SH-SY5Y (cell line): ENCODE data around the gene RAF1.

Experiments
- GATA2 ChIP-seq: IDR thresholded peaks from 2 replicates; pipeline ENCODE4 v1.6.1; 2011; ENCODE audit warnings: mild to moderate bottlenecking, low read depth, low read length
- GATA3 ChIP-seq: IDR thresholded peaks from 2 replicates; pipeline ENCODE4 v1.6.1; 2011; ENCODE audit warnings: low read depth, mild to moderate bottlenecking, low read length, moderate library complexity

RAF1 gene

DNA sequence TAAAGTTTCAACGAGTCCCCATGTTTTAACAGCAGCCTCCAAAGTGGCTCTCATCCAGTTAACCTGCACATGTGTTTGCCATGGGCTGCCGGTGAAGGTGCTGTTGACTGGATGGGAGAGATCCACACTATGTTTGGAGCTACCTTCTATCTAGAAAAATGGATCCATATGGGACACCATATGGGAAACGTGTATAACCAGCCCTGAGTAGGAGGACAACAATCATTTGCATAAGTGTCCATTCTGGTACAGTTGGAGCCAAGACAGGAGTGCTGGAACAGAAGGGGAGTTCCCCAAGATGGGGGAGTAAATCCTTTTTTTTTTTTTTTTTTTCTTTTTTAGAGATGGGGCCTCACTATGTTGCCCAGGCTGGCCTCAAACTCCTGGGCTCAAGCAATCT lies 70.4 kb downstream of the RAF1 start:
- TF ChIP-seq GATA3 (no peak), GATA2 (no peak)

GRCh38 chr3:12591997-12592715 lies 71.8 kb downstream of the RAF1 start:
- TF ChIP-seq GATA3 (no peak), GATA2 (no peak)

GRCh38 chr3:12591456-12591855 lies 72.5 kb downstream of the RAF1 start:
- TF ChIP-seq GATA2 (no peak), GATA3 (no peak)

GRCh38 chr3:12590096-12590495 lies 73.8 kb downstream of the RAF1 start:
- no peak for TF ChIP-seq GATA3
- TF ChIP-seq GATA2, result no peak

DNA sequence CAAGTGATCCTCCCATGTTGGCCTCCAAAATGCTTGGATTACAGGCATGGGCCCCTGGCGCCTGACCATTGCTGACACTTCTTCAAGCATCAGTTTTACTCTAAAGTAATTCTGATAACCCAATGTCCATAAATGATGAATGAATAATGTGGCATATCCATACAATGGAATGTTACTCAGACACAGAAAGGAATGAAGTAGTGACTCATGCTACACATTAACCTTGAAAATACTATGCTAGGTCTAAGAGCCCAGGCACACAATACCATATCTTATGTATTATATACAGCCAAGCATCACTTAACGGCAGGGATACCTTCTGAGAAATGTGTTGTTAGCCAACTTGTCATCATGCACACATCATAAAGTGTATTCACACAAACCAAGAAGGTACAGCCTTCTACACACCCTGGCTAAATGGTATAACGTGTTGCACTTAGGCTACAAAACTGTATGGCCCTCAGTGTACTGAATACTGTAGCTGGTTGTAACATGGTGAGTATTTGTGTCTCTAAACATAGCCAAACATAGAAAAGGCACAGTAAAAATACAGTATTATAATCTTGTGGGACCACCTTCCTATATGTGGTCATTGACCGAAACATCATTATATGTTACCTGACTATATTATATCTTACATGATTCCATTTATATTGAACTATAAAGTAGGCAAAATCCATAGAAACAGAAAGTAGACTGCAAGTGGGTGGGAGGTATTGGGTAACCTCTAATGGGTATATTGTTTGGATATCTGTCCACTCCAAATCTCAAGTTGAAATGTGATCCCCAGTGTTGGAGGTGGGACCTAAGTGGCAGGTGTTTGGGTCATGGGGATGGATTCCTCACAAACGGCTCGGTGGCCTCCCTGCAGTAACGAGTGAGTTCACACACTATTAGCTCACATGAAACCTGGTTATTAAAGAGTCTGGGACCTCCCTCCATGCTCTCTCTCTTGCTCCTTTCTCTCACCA lies 75.6 kb downstream of the RAF1 start:
- TF ChIP-seq GATA2, result no peak
- TF ChIP-seq GATA3, result no peak

GRCh38 chr3:12586403-12586802 lies 77.5 kb downstream of the RAF1 start:
- no peak for TF ChIP-seq GATA3
- TF ChIP-seq GATA2, result no peak

DNA sequence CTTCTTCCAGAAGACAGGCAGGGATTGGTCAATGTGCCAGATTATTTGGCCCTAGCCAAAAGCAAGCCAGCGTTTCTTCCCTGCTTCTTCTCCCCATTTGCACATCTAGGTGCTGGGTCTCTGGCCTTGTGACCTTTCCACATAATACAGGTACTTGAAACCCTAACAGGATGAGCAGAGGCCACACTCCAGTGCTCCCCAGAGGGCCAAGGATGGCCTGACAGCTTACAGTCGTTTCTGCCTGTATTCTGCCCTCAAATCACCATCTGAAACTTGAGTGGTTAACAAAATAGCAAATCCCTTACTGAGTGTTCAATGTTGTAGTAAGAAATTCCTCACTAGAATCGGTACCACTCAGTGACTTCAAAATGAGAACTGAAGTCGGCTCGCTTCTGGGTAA lies 77.9 kb downstream of the RAF1 start:
- no peak for TF ChIP-seq GATA3
- TF ChIP-seq GATA2, result no peak

GRCh38 chr3:12585181-12585580 lies 78.7 kb downstream of the RAF1 start:
- TF ChIP-seq GATA2 (no peak), GATA3 (no peak)

DNA sequence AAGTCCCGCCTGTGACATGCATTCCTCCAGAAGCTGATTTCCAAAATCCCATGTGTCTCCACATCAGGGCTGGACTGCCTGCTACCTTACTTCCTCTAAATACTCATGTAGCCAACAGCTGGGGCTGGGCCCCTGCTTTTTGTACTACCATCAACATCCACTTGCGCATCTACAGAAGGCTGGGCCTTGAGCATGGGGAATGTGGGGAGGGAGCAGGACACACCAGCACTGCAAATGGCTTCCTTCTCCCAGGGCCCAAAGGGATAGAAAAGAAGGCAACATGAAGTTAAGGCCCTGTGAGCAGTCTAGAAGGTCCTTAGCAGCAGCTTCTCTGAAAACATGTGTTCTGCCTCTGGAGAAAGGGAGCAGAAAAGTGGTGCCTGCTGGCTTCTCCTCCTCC lies 79.8 kb downstream of the RAF1 start:
- TF ChIP-seq GATA3 (no peak), GATA2 (no peak)

DNA sequence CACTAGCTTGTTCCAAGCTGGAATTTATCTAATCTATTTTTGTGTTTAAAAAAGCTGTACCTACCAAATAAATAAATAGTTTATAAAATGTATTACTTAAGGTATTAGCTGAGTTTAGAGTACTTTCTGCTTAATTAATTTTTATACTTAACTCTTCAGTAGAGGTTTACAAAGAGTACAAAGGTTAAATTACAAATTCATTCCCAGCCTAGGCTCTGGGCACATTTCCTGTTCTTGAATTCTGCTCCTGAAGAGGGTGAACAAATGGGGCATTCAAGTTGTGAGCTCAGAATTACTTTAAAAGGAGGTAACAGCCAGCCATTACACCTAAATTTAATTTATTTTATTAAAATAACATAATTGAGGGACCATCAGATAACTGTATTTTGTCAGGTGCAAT lies 80.6 kb downstream of the RAF1 start:
- TF ChIP-seq GATA3, result no peak
- no peak for TF ChIP-seq GATA2

- TF ChIP-seq GATA3 (no peak), GATA2 (no peak)
Observed at GRCh38 chr3:12582730-12583129, 81.2 kb downstream of the RAF1 start.

DNA sequence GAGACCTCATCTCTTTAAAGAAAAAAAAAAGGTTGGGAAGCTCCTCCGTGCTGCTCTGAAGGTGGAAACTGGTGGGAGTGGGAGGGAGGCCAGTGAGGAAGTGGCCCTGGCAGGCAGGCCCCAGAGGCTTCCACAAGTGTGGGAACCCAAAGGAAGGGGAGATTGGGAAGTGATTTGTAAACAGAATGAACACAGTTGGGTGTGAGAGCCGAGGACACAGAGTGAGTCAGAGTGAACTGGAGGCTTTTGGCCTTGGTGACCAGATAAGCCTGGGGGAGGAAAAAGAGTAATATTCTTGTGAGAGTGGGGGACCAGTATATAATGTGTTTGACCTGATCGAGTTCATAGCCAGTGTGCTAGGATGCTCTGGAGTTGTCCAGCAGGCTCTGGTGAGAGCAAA lies 84.0 kb downstream of the RAF1 start:
- TF ChIP-seq GATA3 (no peak), GATA2 (no peak)

DNA sequence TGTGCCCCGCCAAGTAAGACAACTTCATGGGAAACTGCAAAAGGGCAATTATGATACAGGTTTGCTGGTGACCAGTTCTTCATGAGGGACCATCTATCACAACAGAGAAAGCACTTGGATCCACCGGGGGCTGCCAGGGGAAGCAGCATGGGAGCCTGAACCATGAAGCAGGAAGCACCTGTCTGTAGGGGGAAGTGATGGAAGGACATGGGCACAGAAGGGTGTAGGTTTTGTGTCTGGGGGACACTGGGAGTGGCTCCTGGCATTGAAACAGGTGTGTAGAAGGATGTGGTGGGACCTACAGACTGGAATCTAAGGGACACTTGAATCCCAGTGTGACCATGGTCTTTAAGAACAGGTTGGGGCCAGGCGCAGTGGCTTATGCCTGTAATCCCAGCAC lies 84.5 kb downstream of the RAF1 start:
- TF ChIP-seq GATA2 (no peak), GATA3 (no peak)

DNA sequence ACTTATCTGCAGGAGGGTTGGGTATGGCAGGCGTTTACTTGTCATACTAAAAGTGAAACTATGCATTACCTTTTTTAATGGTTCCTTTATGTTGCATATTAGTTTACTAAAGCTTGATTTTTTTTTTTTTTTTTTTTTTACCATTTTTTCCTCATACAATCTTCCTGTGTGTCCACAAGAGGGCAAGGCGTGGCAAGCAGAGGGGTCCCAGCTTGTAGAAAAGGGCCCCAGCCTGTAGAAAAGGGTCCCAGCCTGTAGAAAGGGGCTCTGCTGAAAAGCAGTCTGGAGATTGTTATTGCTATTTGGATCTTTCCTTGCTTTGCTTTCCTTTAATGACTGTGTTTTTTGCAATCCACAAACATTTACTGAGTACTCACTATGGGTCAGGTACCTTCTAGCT lies 85.2 kb downstream of the RAF1 start:
- TF ChIP-seq GATA2 (no peak), GATA3 (no peak)

GRCh38 chr3:12577379-12577778 lies 86.5 kb downstream of the RAF1 start:
- TF ChIP-seq GATA2 (no peak), GATA3 (no peak)
